Inflammatory macrophage treated with lipopolysaccharide for 4 hours (primary cell): Measurements from ENCODE around the gene SYCE3.

Source experiments
- DNase-seq: peaks from one replicate; pipeline ENCODE4 v3.0.0-alpha.2; 2020

The SYCE3 gene

DNA sequence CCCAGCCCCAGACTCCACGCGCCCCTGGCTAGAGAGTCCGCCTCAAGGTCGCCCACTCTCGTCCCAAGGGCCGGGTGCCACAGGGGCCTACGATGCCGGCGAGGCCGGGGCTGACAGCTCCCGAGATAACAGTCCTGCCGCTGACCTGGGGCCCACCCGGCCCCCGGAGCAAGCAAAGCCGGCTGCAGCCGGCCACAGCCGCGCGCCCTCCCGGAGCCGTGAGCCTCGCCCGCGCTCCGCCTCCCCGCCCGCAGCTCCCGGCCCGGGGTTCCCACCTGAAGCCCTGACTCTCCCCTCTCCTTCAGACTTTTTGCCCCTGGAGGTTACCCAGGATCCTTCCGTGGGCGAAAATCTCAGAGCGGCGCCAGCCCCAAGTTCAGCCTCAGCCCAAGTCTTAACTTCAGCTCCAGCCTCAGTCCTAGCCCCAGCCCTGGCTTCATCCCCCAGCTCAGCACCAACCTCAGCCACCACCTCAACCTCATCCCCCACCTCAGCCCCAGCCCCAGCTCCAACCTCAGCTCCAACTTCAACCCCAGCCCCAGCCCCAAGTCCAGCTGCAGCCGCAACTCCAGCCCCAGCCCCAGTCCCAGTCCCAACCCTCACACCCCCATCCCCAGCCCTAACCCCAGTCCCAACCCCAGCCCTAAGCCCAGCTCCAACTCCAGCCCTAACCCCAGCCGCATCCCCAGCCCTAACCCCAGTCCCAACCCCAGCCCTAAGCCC, 15.3 kb downstream of the SYCE3 start:
- DNase-seq, result no peak

- no peak for DNase-seq
These were observed 16.1 kb downstream of the SYCE3 start for GRCh38 chr22:50546326-50547262.

DNA sequence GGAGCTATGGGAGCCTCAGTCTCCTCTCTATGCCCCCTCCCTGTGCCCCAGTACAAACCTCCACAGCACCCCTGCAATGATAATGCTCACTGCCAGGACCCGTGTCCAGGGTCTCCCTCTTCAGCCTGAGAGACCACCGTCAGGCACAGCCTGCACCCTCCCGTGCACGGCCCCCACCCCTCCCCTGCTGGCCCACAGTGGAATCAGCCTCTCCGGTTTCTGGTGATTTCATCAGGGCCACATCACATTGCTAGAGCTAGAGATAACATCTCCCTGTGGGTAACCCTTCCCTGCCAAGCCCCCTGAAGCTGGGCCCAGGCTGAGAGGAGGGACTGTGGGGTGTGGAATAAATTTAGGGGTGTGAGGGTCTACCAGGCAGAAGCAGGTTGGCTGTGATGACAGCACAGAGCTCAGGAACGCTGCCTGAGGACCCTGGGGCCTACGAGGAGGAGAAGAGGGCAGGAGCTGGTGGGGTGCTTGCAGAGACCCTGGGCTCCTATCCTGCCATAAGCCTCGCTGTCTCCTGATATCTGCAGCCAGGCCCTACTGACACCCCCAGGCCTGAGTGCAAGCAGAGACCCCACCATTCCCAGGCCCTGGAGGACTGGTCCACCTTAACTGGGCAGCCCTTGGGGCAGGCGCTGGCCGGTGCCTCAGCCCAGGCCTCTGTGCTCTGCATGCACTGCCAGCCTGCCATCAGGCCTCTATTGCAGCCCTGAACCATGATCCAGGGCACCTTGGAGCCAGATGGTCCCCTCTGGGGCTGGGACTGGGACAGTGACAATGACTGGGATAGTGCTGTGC, 17.0 kb downstream of the SYCE3 start, which contains the start of gene KLHDC7B:
KLHDC7B (plus strand) TSS at position 378 of the 804 bp plus-strand sequence; CDS start at position 723, 345 bp downstream.
- DNase-seq, result no peak

GRCh38 chr22:50544746-50545253, 17.9 kb downstream of the SYCE3 start:
- no peak for DNase-seq

DNA sequence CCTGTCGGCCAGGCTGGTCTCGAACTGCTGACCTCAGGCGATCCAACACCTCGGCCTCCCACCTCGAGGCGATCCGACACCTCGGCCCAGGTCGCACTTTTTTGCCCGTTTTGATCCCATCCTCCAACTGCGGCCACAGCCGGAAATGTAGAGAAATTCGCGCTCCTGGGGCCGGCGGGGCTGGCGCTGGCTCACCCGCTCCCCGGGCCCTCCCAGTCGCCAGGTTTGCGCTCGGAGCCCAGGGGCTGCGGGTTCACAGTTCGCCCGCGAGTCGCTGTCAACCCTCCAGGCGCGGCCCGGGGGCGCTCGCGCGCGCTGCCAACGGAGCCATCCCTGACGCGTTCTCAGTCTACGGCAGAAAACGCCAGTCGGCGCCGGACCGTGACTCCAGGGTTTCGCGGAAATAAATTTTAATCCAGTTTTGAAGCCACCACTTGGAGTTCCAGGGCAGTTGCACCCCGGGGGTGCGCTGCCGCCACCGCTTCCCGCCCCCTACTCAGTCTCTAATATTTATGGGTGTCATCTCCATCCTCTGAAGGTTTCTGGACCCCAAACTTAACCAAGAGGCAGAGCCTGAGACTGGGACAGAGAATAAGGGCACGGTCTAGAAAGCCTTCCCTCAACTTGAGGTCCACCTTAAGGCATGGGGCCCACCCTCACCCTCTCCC, 18.5 kb downstream of the SYCE3 start:
- DNase-seq, result peak; percentile 81

- peak; percentile 98 for DNase-seq
These were observed 20.2 kb downstream of the SYCE3 start for GRCh38 chr22:50542416-50542927.

- DNase-seq, result peak; percentile 98
These were observed 21.1 kb downstream of the SYCE3 start for GRCh38 chr22:50541667-50542026.

DNA sequence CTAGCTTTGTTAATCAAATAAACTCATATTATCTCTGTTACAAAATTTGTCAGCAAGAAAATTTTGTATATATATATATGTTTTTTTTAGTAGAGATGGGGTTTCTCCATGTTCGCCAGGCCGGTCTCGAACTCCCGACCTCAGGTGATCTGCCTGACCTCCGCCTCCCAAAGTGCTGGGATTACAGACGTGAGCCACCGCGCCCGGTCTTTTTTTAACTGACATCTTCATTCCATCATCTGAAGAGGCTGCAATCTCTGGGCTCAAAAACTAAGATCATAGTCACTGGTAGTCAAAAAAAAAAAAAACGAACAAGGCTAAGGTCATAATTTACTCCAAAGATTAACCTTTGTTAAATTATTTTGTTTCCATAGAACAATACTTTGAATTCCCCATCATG, 22.3 kb downstream of the SYCE3 start:
- no peak for DNase-seq

DNA sequence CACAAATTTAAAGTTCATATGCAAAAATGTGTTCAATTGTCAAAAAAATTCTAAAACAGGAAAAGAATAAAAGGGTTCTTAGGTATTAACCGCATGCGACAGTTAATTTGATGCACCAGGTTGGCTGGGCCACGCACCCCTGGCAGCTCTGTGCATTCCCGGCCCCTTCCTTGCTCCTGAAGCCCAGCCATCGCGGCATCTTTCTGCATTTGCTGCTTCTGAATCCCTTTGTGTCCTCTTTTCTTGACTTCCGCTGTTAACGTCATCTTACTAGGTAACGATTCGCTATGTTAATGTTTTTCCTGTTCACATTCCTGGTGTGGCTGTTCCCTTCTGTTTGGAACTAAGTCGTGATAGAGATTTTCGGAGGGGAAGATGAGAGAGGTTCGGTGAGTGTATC, 25.0 kb downstream of the SYCE3 start:
- DNase-seq, result peak; percentile 32

GRCh38 chr22:50536226-50536625, 26.5 kb downstream of the SYCE3 start:
- DNase-seq, result no peak

GRCh38 chr22:50535113-50535512, 27.6 kb downstream of the SYCE3 start:
- DNase-seq, result no peak

DNA sequence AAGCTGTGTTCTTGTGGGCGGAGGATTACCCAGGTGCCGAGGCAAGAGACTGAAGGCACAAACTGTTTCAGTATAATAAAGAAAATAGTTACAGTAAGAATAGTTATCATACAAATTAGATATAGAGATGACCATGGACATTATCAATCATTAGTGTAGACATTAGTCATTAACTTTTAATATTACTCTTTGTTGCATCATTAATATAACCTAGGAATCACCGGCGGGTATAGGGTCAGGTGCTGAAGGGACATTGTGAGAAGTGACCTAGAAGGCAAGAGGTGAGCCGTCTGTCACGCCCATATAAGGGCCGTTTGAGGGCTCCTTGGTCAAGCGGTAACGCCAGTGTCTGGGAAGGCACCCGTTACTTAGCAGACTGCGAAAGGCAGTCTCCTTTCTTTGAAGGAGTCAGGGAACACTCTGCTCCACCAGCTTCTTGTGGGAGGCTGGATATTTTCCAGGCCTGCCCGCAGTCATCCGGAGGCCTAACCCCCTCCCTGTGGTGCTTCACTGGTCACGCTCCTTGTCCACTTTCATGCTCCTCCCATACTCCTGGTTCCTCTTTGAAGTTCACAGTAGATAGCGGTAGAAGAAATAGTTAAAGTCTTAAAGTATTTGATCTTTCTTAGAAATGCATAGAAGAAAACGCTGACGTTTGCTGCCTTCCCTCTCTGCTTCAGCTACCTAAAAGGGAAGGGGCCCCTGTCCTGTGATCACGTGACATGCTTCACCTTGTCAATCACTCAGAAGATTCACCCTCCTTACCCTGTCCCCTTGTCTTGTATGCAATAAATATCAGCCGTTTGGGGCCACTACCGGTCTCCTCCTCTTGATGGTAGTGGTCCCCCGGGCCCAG, 28.6 kb downstream of the SYCE3 start:
- DNase-seq, result peak; percentile 74

GRCh38 chr22:50532824-50533796, 29.6 kb downstream of the SYCE3 start:
- peak; percentile 69 for DNase-seq

- DNase-seq, result peak; percentile 79
These were observed 30.6 kb downstream of the SYCE3 start for GRCh38 chr22:50531962-50532674.

DNA sequence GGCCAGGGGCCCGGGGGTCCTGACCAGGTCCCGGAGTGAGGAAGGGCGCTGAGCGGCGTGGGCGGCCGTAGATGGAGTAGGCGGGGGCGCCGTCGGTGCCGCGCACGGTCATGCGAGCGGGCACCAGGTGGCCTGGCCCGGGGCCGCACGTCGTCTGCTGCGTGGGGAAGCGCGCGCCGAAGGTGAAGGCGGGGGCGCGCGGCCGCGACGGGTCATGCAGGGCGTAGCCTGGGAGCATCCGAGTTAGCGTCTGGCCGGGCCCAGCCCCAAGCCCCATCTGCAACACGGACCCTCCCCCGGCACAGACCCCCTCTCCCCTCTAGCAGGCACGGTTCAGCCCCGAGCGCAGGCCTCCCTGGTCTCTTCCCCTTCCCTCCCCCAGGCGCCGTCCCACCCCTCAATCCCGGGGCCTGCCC, 31.2 kb downstream of the SYCE3 start:
- peak; percentile 87 for DNase-seq

- DNase-seq, result peak; percentile 95
These were observed 31.7 kb downstream of the SYCE3 start for GRCh38 chr22:50530877-50531545.

GRCh38 chr22:50530580-50530876, 32.2 kb downstream of the SYCE3 start:
- DNase-seq, result no peak

GRCh38 chr22:50529897-50530579, 32.7 kb downstream of the SYCE3 start, which contains the start of gene TYMP:
TYMP (minus strand) TSS chr22:50530012; CDS start chr22:50529709, 303 bp downstream.
- peak; percentile 92 for DNase-seq
